GM23248 (cell line): ENCODE measurements around the gene NHERF1. TPM values are rescaled to one million over a fixed set of nuclear protein-coding genes. Genes with fewer than 3 reads are reported as not detected.

ENCODE experiments used
- DNase-seq: peaks from one replicate; pipeline ENCODE4 v3.0.0-alpha.2; 2015
- H2AFZ ChIP-seq: fragments of 200-600 bp; sonication (generic); 2 replicates; pipeline ENCODE4 v1.6.1; 2016; ENCODE audit warnings: antibody characterized with exemption
- H3F3A ChIP-seq: fragments of 200-600 bp; sonication (generic); 2 replicates; pipeline ENCODE4 v1.6.1; 2016; ENCODE audit warnings: mild to moderate bottlenecking, antibody characterized with exemption, mixed run types; ENCODE audit not compliant: insufficient read depth
- H3K27ac ChIP-seq: fragments of 200-600 bp; sonication (generic); 2 replicates; pipeline ENCODE4 v1.5.1; 2016; ENCODE audit warnings: mild to moderate bottlenecking
- H3K27me3 ChIP-seq: fragments of 200-600 bp; sonication (generic); replicated peaks from 2 replicates; pipeline ENCODE4 v1.6.1; 2016; ENCODE audit warnings: mild to moderate bottlenecking; ENCODE audit not compliant: insufficient read depth
- H3K36me3 ChIP-seq: fragments of 200-600 bp; sonication (generic); 2 replicates; pipeline ENCODE4 v1.6.1; 2016; ENCODE audit warnings: low read depth, mild to moderate bottlenecking
- H3K4me1 ChIP-seq: fragments of 200-600 bp; sonication (generic); 2 replicates; pipeline ENCODE4 v1.6.1; 2016; ENCODE audit warnings: mild to moderate bottlenecking; ENCODE audit not compliant: insufficient read depth
- H3K4me2 ChIP-seq: fragments of 200-600 bp; sonication (generic); one replicate; pipeline ENCODE4 v1.6.1; 2016; ENCODE audit warnings: mild to moderate bottlenecking; ENCODE audit not compliant: unreplicated experiment
- H3K4me3 ChIP-seq: fragments of 200-600 bp; sonication (generic); 2 replicates; pipeline ENCODE4 v1.5.1; 2016; ENCODE audit warnings: mild to moderate bottlenecking
- H3K79me2 ChIP-seq: fragments of 200-600 bp; sonication (generic); 2 replicates; pipeline ENCODE4 v1.6.1; 2016; ENCODE audit warnings: mild to moderate bottlenecking; ENCODE audit not compliant: insufficient read depth
- H3K9ac ChIP-seq: fragments of 200-600 bp; sonication (generic); 2 replicates; pipeline ENCODE4 v1.6.1; 2016; ENCODE audit warnings: mild to moderate bottlenecking
- H3K9me2 ChIP-seq: fragments of 200-600 bp; sonication (generic); 2 replicates; pipeline ENCODE4 v1.6.1; 2016; ENCODE audit warnings: mixed run types, mild to moderate bottlenecking, moderate library complexity; ENCODE audit not compliant: insufficient read depth
- H3K9me3 ChIP-seq: fragments of 200-600 bp; sonication (generic); one replicate; pipeline ENCODE4 v1.6.1; 2017; ENCODE audit warnings: low read depth
- H4K20me1 ChIP-seq: fragments of 200-600 bp; sonication (generic); 2 replicates; pipeline ENCODE4 v1.6.0; 2016; ENCODE audit not compliant: insufficient read depth
- EZH2 ChIP-seq: fragments of 200-600 bp; sonication (generic); IDR thresholded peaks from 2 replicates; pipeline ENCODE4 v1.6.1; 2018; ENCODE audit warnings: antibody characterized with exemption, mild to moderate bottlenecking; ENCODE audit not compliant: insufficient read depth, poor library complexity, severe bottlenecking
- EZH2phosphoT487 ChIP-seq: fragments of 200-600 bp; sonication (generic); IDR thresholded peaks from 2 replicates; pipeline ENCODE4 v1.6.1; 2018; ENCODE audit warnings: antibody characterized with exemption, moderate library complexity, mild to moderate bottlenecking, low read depth; ENCODE audit not compliant: insufficient read depth
- WGBS, 2 experiments: methylation state at CpG; one replicate each; pipeline ENCODE4 v1.1.6; 2015 to 2017; ENCODE audit warnings: low lambda C conversion rate in 2 of 2, low coverage in 1 of 2; ENCODE audit errors: missing lambda C conversion rate in 2 of 2; 5-methylcytosine and 5-hydroxymethylcytosine counted together
- in situ Hi-C: fragments of 300-500 bp; cut with MboI; formaldehyde crosslinking; loops from 2 replicates; pipeline ENCODE4 v1.15.0; 2020
- polyA plus RNA-seq: library from polyadenylated mRNA; unstranded; fragments of >200 nt; fragmentation: Nextera tagmentation; extraction: Ambion mirVana; gene quantifications from 2 replicates; pipeline ENCODE4 v1.2.1, GENCODE V29; 2016
- total RNA-seq: library from RNA; depleted of rRNA; stranded (reverse); fragments of >200 nt; shearing (Covaris generic); gene quantifications from 2 replicates; pipeline ENCODE4 v1.2.3, GENCODE V29; 2014

NHERF1 gene
- total and polyA plus RNA-seq, 2 experiments from 2014 or later, result 8.0 to 9.1 TPM

DNA sequence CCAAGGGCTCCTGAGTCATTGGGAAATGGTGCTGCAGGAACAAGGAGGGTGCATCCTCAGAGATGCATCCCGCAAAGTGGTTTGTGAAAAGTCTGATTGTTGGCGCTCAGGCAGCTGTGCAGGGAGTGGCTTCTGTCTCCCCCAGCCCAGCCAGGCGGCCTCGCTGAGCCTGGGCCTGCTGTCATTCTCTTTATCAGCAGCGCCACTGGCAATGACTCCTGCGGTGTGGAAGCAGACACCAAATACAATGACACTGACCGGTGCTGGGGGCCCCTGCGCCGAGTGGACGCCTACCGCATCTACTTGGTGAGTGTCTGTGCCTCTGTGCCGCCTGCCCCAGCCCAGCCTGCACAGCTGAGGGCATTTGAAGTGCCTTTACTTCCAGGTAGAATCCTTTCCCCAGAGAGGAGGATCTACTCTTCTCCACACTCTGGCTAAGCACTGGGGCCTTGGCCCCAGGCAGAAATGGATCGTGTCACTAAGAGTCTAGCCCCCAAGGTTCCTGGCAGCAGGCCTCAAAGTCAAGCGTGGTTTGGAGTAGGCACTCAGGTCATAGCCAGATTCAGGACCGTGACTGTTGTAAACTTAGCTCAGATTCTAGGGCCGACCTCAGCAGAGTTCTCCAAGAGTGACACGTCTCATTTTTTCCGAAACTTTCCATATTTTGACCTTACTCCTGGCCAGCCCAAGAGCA, 47.0 kb downstream of the NHERF1 start:
- Histone ChIP-seq H3K27ac (no peak overlapping the region), H2AFZ (no peak overlapping the region), H3K79me2 (no peaks in the 10 kb centered on the region), H3K27me3 (no peaks in the 10 kb centered on the region), H3K9me2 (no peaks in the 10 kb centered on the region), H3F3A (peaks cover 5% of the 10 kb centered on the region; the same call in 1 of the 2 replicates), H3K36me3 (no peaks in the 10 kb centered on the region; the same call in 1 of the 2 replicates), H3K4me2 (no peak overlapping the region), H4K20me1 (no peaks in the 10 kb centered on the region), H3K9me3 (no peaks in the 10 kb centered on the region), H3K4me3 (no peak overlapping the region), H3K9ac (no peak overlapping the region), H3K4me1 (peaks cover 7% of the 10 kb centered on the region)
- WGBS, 2 experiments, result 93 to 95% methylated on average over 18 of the region's 18 CpGs
- no peak for TF ChIP-seq EZH2
- no peak for TF ChIP-seq EZH2phosphoT487
- DNase-seq, result no peak
- in situ Hi-C loops, result no loop called here

DNA sequence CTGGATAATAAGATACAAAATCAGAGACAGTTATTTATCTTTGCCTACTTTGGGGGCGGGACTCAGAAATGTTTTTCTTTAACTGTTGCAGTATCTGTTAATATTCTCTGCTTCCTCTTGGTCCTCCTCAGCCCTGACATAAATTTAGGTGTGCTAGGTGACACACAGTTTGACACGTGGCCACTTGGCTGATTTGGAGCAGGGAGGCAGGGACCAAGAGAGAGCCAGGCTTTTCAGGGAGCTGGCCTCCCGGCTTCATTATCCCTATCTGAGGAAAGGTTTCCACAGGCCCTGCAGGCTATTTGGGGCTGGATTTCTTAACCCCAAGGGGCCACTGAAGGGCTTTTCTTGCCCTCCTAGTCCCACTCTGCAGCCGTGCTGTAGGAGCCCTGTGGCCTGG, 47.8 kb downstream of the NHERF1 start:
- TF ChIP-seq EZH2phosphoT487 (no peak), EZH2 (no peak)

DNA sequence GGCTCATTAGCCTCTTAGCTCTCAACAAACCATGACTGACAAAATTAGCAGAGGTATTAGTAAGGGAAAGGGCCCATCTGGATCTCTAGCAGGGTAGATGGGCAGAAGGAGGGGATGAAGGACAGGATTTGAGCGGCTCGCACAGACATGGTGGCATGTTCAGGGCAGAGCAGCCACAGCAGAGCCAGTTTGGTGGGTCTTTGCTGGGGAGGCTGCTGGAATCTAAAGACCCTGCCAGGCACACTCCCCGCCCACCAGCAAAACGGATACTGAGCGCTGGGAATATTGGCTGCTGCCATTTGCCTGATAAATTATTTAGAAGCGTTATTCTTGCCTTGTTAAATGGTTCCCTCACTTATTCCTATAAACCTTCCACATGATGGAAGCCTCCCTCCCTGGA, 48.4 kb downstream of the NHERF1 start:
- Histone ChIP-seq H3K9me3 (no peaks in the 10 kb centered on the region), H3K4me1 (peaks cover 7% of the 10 kb centered on the region), H3K9ac (no peak overlapping the region), H3K4me3 (no peak overlapping the region), H3K9me2 (no peaks in the 10 kb centered on the region), H3K27me3 (no peaks in the 10 kb centered on the region), H3K79me2 (no peaks in the 10 kb centered on the region), H3K4me2 (no peak overlapping the region), H3K36me3 (no peaks in the 10 kb centered on the region; the same call in 1 of the 2 replicates), H4K20me1 (no peaks in the 10 kb centered on the region), H2AFZ (no peak overlapping the region), H3K27ac (no peak overlapping the region), H3F3A (peaks cover 5% of the 10 kb centered on the region; the same call in 1 of the 2 replicates)
- in situ Hi-C loops, result no loop called here
- DNase-seq, result no peak
- TF ChIP-seq EZH2, result no peak
- no peak for TF ChIP-seq EZH2phosphoT487
- WGBS, 2 experiments, result 97 to 99% methylated on average over 6 of the region's 6 CpGs

More for the DNA sequence above, 47.8 kb downstream of the NHERF1 start:
- Histone ChIP-seq H3F3A (peaks cover 5% of the 10 kb centered on the region; the same call in 1 of the 2 replicates), H2AFZ (no peak overlapping the region), H3K27ac (no peak overlapping the region), H3K27me3 (no peaks in the 10 kb centered on the region), H4K20me1 (no peaks in the 10 kb centered on the region), H3K9me2 (no peaks in the 10 kb centered on the region), H3K4me1 (peaks cover 7% of the 10 kb centered on the region), H3K4me2 (no peak overlapping the region), H3K4me3 (no peak overlapping the region), H3K9ac (no peak overlapping the region), H3K9me3 (no peaks in the 10 kb centered on the region), H3K79me2 (no peaks in the 10 kb centered on the region), H3K36me3 (no peaks in the 10 kb centered on the region; the same call in 1 of the 2 replicates)
- in situ Hi-C loops, result no loop called here
- no peak for DNase-seq
- WGBS, 2 experiments, result 97 to 99% methylated on average over 4 of the region's 4 CpGs

GRCh38 chr17:74797824-74798223, 49.4 kb downstream of the NHERF1 start:
- no peaks in the 10 kb centered on the region for H3K79me2 ChIP-seq
- no peak overlapping the region for H3K4me2 ChIP-seq
- H3K9ac ChIP-seq, result no peak overlapping the region
- no peak for TF ChIP-seq EZH2phosphoT487
- TF ChIP-seq EZH2, result no peak
- peaks cover 7% of the 10 kb centered on the region for H3K4me1 ChIP-seq
- H4K20me1 ChIP-seq, result no peaks in the 10 kb centered on the region
- no peak overlapping the region for H2AFZ ChIP-seq
- H3K9me2 ChIP-seq, result no peaks in the 10 kb centered on the region
- H3K4me3 ChIP-seq, result no peak overlapping the region
- no peaks in the 10 kb centered on the region for H3K9me3 ChIP-seq
- H3K36me3 ChIP-seq, result no peaks in the 10 kb centered on the region
- WGBS, 2 experiments, result 82 to 87% methylated on average over 4 of the region's 4 CpGs
- H3K27me3 ChIP-seq, result no peaks in the 10 kb centered on the region
- H3F3A ChIP-seq, result peaks cover 5% of the 10 kb centered on the region; the same call in 1 of the 2 replicates
- in situ Hi-C loops, result no loop called here
- DNase-seq, result no peak
- H3K27ac ChIP-seq, result peak overlapping the region; percentile 12; the same call in 1 of the 2 replicates
